HG03095 (cell line): Measurements from ENCODE around the gene ORAI3.

Experiments used
- ATAC-seq: cut with Tn5 transposase; IDR thresholded peaks from one replicate; pipeline ENCODE4 v1.9.1; 2021; ENCODE audit warnings: moderate library complexity; ENCODE audit not compliant: unreplicated experiment

Gene ORAI3

GRCh38 chr16:30946671-30947540 lies 2.0 kb upstream of the ORAI3 start:
- no peak for ATAC-seq

GRCh38 chr16:30947541-30947858 lies 1.4 kb upstream of the ORAI3 start:
- ATAC-seq, result no peak

GRCh38 chr16:30947859-30948666 lies 805 bp upstream of the ORAI3 start:
- no peak for ATAC-seq

- ATAC-seq, result peak; percentile 52
Observed at GRCh38 chr16:30949650-30950515, 1.0 kb downstream of the ORAI3 start.

GRCh38 chr16:30950516-30951065 lies 1.7 kb downstream of the ORAI3 start:
- no peak for ATAC-seq

GRCh38 chr16:30951193-30951592 lies 2.3 kb downstream of the ORAI3 start:
- ATAC-seq, result no peak

- ATAC-seq, result no peak
Observed at GRCh38 chr16:30951750-30952149, 2.9 kb downstream of the ORAI3 start.

GRCh38 chr16:30953111-30953510 lies 4.2 kb downstream of the ORAI3 start:
- no peak for ATAC-seq

- ATAC-seq, result no peak
Observed at GRCh38 chr16:30953511-30954124, 4.8 kb downstream of the ORAI3 start.

- no peak for ATAC-seq
Observed at GRCh38 chr16:30954993-30955392, 6.1 kb downstream of the ORAI3 start.

- no peak for ATAC-seq
Observed at GRCh38 chr16:30956601-30957455, 8.0 kb downstream of the ORAI3 start.

- ATAC-seq, result peak; percentile 68
Observed at GRCh38 chr16:30957456-30958174, 8.7 kb downstream of the ORAI3 start, which contains the start of gene SETD1A. SETD1A (plus strand) TSS chr16:30957754; CDS start chr16:30958732, 978 bp downstream.

- no peak for ATAC-seq
Observed at GRCh38 chr16:30958175-30959079, 9.6 kb downstream of the ORAI3 start.

- no peak for ATAC-seq
Observed at GRCh38 chr16:30961384-30961783, 12.5 kb downstream of the ORAI3 start.

- no peak for ATAC-seq
Observed at GRCh38 chr16:30963925-30964511, 15.2 kb downstream of the ORAI3 start.

- ATAC-seq, result no peak
Observed at GRCh38 chr16:30964574-30965226, 15.8 kb downstream of the ORAI3 start.

GRCh38 chr16:30965436-30965835 lies 16.6 kb downstream of the ORAI3 start:
- no peak for ATAC-seq
